GM18907 (cell line): Measurements from ENCODE around the gene EN2.

Source experiments
- ATAC-seq: cut with Tn5 transposase; IDR thresholded peaks from one replicate; pipeline ENCODE4 v1.9.1; 2021; ENCODE audit warnings: mild to moderate bottlenecking, moderate library complexity; ENCODE audit not compliant: unreplicated experiment

Gene EN2

GRCh38 chr7:155463114-155463811 is 5.3 kb downstream of the EN2 start:
- no peak for ATAC-seq

GRCh38 chr7:155464183-155464582 is 6.3 kb downstream of the EN2 start:
- no peak for ATAC-seq

GRCh38 chr7:155464948-155465739 is 7.2 kb downstream of the EN2 start:
- ATAC-seq: no peak

- no peak for ATAC-seq
Observed at GRCh38 chr7:155465761-155466141, 7.8 kb downstream of the EN2 start.

- no peak for ATAC-seq
Observed at GRCh38 chr7:155466142-155466813, 8.3 kb downstream of the EN2 start.

GRCh38 chr7:155466814-155467733 is 9.1 kb downstream of the EN2 start:
- ATAC-seq: peak; percentile 69

GRCh38 chr7:155467846-155468784 is 10.2 kb downstream of the EN2 start:
- peak; percentile 28 for ATAC-seq

GRCh38 chr7:155468785-155469148 is 10.8 kb downstream of the EN2 start:
- ATAC-seq: no peak

GRCh38 chr7:155469311-155470185 is 11.6 kb downstream of the EN2 start:
- no peak for ATAC-seq

- no peak for ATAC-seq
Observed at GRCh38 chr7:155470186-155470487, 12.2 kb downstream of the EN2 start.

GRCh38 chr7:155470686-155471638 is 13.0 kb downstream of the EN2 start:
- ATAC-seq: no peak

- no peak for ATAC-seq
Observed at GRCh38 chr7:155471718-155472117, 13.8 kb downstream of the EN2 start.

- peak; percentile 95 for ATAC-seq
Observed at GRCh38 chr7:155477476-155477875, 19.5 kb downstream of the EN2 start.

GRCh38 chr7:155481764-155482163 is 23.8 kb downstream of the EN2 start:
- ATAC-seq: no peak

GRCh38 chr7:155482511-155483183 is 24.7 kb downstream of the EN2 start:
- ATAC-seq: peak; percentile 65

GRCh38 chr7:155483245-155483644 is 25.3 kb downstream of the EN2 start:
- no peak for ATAC-seq

- no peak for ATAC-seq
Observed at GRCh38 chr7:155483868-155484325, 26.0 kb downstream of the EN2 start.
